ENCODE data around the gene IL27RA.

IL27RA gene

GRCh38 chr19:14003251-14004055 is 28.1 kb upstream of the IL27RA start:
- no peak for TF ChIP-seq CTCF (IDR thresholded peaks at IDR 0.05)

- TF ChIP-seq CTCF (IDR thresholded peaks at IDR 0.05), result no peak
Measured at GRCh38 chr19:14004619-14005348, 26.8 kb upstream of the IL27RA start.

GRCh38 chr19:14005349-14006084 is 26.0 kb upstream of the IL27RA start:
- TF ChIP-seq CTCF (IDR thresholded peaks at IDR 0.05), result no peak

- no peak for TF ChIP-seq CTCF (IDR thresholded peaks at IDR 0.05)
Measured at GRCh38 chr19:14006085-14006765, 25.3 kb upstream of the IL27RA start, which contains the start of gene RFX1. RFX1 (minus strand) TSS chr19:14006320; CDS start chr19:13993843, 12,477 bp downstream.

GRCh38 chr19:14006766-14007562 is 24.6 kb upstream of the IL27RA start:
- no peak for TF ChIP-seq CTCF (IDR thresholded peaks at IDR 0.05)

- no peak for TF ChIP-seq CTCF (IDR thresholded peaks at IDR 0.05)
Measured at GRCh38 chr19:14012378-14012915, 19.1 kb upstream of the IL27RA start.
